OCI-LY1 (cell line): ENCODE measurements around the gene AHI1.

Experiments
- CTCF ChIP-seq: fragments of 200-600 bp; sonication (generic), shearing (Covaris generic); IDR thresholded peaks from 2 replicates; pipeline ENCODE4 v1.5.1; 2017; ENCODE audit warnings: mild to moderate bottlenecking, antibody characterized with exemption, low read length, moderate library complexity, mixed read lengths
- EZH2 ChIP-seq: fragments of 200-600 bp; sonication (generic), shearing (Covaris generic); IDR thresholded peaks from 2 replicates; pipeline ENCODE4 v1.8.0; 2017; ENCODE audit warnings: borderline replicate concordance, mixed run types, mild to moderate bottlenecking, antibody characterized with exemption, low read length, moderate library complexity, mixed read lengths

GRCh38 chr6:135540207-135540840, 42.8 kb upstream of the AHI1 start:
- TF ChIP-seq EZH2 (no peak), CTCF (no peak)
